HPDE6-E6E7 (cell line): ENCODE results near the gene RNF227.

Experiments used
- DNase-seq: peaks from one replicate; pipeline ENCODE4 v3.0.0; 2011; ENCODE audit warnings: missing footprints; ENCODE audit errors: extremely low spot score

RNF227 gene

DNA sequence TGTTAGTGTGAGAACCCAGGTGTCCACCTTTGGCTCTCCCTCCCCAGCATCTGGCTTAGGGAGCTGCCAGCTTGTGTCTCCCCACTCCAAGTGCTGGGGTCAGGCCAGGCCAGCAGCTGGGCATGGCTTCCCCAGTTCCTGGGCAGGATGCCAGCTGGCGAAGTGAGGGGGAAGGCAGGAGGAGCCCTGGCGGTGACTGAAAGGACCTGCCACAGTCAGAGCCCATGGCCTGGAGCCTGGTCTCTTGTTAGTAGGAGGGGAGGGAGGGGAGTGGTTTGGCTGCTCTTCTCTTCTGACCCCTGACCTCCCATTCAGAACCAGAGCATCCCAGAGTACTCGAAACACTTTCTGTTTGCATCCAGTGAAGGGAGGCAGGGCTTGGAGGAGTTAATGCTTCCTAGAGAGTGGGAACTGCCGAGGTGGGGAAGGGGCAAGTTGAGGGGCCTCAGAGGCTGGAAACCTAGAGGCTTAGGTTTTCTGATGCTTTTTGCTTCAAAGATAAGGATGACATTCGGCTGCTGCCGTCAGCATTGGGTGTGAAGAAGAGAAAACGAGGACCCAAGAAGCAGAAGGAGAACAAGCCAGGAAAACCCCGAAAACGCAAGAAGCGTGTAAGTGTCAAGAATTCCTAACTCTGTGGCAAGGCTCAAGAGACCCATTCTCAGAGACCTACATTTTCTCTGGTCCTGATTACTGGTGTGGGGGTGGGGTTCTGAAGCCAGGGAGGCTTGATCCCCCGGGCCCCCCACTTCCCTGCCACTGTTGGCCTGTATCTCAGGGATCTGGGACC lies 26.7 kb downstream of the RNF227 start:
- peak; percentile 69 for DNase-seq

DNA sequence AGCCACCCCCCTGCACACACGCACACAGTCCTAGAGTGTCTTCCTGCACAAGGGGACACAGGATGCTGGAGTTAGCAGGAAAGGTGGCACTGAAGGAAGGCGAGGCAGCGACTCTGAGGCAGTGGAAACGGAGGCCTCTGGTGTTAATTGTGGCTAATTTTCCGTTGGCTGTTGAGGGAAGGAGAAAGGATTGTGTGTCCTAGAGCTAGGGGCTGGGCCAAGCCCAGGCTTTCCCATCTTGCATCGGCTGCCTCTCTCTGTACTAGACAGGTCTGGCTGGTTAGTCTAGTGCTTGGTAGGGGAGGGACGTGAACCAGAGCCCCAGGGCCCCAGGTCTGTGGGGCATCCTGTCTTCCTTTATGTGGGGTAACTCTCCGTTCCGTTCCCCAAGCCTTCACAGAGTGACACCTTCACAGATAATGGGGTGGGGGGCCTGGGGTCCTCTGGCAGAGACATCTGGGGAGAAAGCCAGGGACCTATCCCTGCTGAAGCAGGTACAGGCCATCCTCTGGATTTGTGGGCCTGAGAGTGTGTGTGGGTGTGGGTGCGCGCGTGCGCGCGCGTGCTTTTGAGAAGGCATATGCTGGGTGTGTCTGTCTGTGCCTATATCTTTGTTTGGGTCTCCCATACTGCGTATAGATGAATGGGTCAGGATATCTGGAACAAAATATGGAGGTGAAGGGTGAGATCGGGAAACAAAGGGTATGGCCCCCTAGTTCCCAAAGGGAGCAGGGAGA lies 27.7 kb downstream of the RNF227 start, which contains the start of gene CHD3:
Gene CHD3, plus strand, starts transcription at position 606 of the 737 bp plus-strand sequence. CDS start 212 bp downstream, outside the sequence.
- peak; percentile 78 for DNase-seq

DNA sequence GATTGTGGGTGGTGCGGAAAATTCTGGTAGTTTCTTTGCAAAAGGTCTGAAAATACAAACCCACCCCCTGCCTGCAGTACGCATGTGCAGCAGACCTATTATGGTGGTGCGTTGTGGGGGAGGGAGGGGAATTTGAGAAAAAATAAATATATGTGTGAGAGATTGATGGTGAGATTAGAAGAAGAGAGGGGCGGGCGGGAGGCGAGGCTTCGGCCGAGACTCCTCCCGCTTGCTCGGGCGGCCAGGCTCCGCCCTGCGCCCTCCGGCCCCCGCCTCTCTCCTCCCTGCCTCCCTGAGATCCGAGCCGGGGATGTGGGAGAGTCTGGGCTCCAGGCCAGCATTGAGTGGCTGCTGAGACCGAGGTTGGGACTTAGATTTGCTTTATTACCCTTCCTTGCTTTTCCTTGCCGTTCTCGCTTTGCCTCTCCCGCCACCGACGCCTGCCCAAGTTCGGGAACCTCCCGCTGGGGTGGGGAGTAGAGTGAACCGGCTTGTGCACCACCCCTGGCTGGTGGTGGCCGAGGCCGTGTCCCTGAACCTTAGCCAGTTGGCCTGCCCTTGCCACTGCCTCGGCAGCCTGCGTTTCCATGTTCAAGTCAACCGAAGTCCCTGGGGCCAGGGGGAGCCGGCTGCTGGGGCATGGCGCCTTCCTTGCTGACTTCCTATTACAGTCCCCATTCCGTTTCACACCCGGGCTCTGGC lies 28.5 kb downstream of the RNF227 start:
- DNase-seq: peak; percentile 79

DNA sequence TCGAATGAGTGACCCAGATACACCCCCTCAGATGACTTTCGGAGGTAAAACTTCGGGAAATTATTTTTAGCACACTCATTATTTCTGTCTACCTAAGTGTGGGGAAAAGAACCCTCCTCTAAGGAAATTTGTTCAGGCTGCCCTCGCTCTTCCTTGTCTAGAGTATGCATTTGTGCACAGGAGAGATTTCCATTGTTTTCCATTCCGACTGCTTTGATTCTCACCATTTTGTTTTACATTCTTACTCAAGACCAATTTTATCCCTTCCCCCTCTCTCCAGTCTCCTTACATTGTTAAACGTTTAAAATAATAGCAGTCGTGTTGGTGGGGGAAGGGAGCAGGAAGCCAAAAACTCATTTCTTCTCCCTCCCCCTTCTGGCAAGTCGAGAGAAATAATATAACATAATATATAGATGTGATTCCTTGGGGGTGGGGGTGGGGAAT lies 29.0 kb downstream of the RNF227 start:
- no peak for DNase-seq

DNA sequence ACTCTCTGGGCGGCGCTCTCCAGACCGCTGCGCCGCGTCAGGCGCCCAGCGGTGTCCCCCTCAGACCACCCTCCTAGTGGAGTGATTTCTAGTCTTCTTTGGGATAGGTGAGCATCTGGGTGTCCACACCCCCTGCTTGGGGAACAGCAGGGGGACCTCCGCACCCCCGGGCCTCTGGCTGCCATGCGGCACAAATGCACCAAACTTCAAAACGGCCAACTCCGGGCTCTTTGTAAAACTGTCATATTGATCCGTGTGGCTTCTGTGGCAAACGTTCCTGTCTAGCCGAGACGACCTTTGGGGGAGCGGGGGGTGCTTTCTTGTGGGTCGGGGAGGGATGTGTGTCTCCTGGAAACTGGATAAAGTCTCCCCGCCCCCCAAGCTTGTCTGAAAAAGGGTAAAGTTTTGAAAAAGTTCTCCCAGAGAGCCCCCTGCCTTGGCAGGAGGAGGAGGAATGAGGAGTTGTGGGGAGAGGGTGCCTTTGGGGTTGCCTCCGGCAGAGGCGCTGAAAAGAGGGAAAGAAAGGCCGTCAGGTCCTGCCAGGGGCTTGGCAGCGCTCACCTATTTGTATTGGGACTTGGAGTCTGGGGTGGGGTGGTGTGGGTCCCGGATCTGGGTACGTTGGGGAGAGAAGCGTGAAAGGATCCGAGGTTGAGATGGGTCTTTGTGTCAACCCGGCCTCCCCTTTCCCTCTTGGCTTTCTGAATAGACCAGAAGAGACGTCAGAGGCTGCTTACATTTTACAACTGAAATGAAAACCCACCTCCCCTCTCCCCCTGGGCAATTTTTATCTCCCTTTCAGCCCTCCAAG lies 29.7 kb downstream of the RNF227 start:
- peak; percentile 20 for DNase-seq

DNA sequence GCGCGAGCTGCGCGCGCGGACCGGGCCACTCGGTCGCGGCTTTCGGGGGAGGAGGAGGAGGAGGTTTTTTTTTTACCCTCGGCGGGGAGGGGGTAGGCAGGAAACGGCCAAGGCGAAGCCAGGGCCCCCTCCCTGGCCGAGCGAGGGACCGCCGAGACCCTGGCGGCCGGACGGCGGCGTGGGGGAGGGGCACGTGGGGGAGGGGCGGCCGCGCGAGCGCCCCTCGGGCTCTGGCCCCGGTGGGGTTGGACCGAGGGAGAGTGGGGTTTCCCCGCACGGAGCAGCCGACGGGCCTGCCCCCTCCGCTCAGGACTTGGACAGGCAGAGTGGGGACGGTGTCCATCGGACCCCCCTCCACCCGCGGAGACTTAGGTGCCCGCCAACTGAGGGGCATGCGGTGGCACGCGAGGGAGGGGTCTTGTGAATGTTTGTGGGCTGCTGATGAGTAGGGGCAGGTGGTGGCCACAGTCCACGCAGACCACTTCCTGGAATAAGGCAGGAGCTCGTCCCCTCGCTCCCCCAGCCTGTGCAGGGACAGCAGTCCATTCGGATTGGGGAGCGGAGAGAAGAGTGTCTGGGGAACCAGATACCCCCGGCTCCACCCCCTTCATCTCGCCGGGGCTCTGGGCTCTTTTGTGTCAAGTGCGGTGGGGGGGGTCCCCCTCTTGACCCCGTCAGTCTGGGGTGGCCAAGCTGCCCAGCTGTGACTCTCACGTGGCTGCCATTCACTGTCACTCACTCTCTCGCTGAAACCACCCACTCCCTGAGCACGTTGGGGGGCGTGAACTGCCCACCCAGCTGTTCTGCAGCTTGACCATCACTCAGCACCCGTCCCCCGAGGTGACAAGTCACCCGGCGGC lies 30.5 kb downstream of the RNF227 start:
- DNase-seq: no peak

DNA sequence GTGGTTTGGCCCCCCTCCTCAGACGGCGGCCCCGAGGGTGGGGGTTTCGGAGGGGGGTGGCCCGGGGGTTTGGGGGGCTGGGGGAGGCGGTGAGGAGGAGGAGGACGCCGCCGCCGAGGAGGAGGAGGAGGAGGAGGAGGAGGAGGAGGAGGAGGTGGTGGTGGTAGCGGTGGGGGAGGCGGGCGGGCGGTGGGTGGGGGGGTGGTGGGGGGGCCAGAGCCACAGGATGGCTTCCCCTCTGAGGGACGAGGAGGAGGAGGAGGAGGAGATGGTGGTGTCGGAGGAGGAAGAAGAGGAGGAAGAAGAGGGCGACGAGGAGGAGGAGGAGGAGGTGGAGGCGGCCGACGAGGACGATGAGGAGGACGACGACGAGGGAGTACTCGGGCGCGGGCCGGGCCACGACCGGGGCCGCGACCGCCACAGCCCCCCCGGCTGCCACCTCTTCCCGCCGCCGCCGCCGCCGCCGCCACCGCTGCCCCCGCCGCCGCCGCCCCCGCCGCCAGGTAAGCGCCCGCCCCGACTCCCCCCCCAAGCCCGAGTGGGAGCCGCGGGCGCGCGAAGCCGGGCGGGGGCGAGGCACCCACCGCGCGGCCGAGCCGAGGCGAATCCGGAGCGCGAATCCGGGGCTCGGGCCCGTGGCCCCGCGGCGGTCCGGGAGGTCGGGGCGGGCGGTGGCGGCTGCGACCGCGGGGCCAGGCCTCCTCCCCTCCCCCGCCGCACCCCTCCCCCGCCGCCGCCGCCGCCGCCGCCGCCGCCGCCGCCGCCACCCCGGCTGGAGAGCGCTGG lies 31.3 kb downstream of the RNF227 start:
- no peak for DNase-seq

DNA sequence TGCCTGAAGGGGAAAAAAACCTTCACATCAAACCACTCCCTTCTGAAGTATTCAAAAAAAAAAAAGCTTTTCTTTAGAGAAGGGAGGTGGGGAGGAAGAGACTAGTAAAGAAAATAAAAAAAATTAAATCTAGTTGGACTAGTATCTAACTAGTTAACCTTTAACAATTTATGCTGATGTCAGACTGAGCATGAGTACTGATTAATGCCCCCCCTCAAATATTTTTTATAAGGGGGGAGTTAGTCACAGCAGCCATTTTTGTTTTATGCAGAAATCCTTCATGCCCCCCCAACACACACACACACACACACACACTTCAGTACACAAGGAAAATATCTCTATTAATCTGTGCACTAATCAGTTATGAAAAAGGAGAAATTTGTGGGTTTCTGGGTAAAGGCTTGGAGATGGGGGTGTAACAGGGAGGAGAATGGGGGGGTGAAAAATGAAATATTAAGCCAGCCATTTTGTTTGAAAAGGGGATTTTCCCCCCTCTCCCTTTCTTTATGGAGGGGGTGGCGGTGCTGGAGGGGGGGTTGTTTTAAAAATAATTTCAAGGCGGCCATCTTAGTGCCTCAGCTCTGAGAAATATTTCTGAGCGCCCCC lies 32.2 kb downstream of the RNF227 start:
- DNase-seq: no peak

DNA sequence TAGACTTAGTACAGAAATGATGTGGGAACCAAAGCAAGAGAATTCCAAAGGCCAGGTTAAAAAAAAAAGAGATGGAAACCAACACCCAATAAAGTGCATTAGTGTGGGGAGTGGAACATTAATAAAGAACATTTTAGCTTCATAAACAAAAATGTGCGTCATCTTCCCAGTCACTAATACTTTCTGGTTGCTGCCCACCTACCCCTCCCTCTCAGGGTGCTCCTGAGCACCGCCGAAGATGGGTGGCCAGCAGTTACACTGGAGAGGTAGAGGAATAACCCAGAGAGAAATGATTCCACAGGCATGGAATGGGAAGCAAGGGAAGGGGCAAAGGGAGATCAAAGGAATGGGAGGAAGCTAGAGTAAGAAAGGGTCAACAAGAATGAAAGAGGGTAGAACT lies 33.5 kb downstream of the RNF227 start:
- no peak for DNase-seq

DNA sequence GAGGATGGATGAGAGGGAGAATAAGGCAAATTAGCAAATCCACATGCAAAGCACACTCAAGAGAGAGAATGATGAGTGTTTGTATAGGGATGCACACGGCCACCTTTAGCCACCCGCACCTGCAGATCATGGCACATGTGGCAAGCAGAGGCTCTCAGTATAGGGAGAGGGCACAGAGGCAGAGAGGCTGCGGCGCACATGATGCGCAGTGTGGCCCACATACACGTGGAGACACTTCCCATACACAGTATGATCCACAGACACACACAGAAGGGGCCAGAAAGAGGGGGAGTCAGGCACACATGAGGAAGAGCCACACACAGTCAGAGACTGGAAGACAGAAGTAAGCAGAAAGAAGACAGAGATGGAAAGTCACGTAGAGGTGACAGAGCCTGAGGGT lies 34.0 kb downstream of the RNF227 start:
- no peak for DNase-seq

DNA sequence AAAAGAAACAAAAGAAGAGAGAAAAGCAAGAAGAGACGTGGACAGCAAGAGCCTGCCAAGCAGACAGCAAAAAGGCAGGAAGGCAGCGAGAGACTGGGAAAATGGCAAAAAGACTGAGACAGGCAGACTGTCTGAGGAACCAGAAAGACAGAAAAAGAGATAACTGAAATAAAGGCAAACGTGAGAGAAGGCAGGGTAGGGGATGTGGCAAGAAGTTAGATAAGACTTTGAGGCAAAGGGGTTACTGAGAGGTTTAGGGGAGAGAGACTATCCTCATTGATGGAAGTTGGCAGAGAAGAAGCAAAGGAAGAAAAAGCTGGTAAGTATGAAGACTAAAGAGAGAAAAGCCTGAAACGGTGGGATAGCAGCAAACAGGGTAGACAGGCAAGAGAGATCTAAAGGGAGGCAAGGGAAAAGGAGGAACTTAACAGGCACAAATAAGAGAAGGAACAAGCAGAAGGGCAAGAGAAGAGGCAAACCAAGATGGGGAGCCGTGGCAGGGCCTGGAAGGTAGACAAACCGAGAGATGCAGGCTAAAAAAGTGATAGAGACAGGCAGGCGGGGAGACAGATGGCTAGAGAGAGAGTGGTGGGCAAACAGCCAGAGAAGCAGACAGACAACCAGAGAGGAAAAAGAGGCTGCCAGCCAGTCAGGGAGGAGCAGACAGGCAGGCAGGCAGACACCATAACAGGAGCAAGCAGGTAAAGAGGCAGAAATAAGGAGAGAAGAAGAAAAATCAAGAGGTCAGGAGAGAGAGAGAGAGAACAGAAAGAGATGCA lies 34.6 kb downstream of the RNF227 start:
- no peak for DNase-seq

DNA sequence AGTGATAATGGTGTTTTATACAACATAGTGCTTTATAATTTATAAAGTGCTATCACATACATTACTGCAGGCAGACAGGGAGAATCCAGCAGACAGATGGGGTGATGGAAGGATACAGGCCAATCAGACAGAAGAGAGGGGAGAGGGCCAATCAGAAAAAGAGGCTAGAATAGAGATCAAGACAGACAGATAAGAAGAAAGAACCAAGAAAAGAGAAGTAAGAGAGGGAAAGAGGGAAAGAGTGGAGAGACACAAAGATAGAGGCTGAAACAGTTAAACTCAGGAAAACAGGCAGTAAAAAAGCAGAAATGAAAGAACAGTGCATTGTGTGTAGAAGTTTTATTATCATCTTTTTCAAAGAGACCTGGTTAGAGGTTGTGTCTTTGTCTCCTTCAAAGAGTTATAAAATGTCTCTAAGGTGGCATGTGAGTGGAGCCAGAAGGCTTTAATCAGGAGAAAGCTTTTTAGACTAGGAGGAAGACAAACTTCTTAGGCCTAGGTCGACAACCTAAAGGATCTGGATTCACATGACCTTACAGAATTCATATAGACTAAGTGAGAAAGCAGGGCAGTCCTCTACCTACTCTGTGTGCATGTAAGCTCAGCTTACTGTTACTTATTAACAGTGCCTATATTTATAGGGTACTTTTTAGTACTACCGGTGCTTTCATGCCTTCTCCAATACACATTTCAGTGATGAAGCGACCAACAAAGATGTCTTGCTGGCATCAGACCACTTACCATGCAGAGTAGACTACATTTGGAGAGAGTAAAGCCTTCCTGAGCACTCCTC lies 35.8 kb downstream of the RNF227 start:
- no peak for DNase-seq

DNA sequence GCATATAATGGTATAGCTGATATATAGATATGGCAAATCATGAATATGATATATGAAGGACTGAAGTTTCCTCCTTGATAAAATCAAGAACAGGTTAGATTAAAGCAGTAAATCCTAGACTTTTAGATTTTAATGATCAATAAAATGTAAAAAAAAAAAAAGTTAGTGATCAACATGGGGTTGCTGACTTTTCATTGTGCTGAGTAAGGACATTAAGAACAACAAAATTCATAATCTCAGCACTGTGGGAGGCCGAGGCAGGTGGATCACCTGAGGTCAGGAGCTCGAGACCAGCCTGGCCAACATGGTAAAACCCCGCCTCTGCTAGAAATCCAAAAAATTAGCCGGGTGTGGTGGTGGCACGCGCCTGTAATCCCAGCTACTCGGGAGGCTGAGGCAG lies 37.9 kb downstream of the RNF227 start:
- DNase-seq: no peak

DNA sequence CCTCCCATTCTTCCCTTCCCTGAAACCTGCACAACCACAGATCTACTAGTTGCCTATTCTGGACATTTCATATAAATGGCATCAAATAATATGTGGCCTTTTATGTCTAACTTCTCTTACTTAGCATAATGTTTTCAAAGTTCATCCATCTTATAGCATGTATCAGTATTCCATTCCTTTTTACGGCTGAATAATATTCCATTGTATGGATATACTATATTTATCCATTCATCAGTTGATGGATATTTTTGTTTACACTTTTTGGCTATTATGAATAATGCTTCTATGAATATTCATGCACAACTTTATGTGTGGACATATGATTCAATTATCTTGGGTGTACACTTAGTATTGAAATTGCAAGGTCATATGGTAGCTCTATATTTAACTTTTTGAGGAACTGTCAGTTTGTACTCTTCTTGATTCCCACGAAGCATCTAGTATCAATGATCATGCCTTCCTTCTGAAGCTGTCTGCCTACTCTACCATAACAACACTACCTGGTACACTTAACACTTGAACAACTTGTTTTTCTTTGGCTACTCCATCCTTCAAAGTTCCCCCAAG lies 40.2 kb downstream of the RNF227 start:
- no peak for DNase-seq

DNA sequence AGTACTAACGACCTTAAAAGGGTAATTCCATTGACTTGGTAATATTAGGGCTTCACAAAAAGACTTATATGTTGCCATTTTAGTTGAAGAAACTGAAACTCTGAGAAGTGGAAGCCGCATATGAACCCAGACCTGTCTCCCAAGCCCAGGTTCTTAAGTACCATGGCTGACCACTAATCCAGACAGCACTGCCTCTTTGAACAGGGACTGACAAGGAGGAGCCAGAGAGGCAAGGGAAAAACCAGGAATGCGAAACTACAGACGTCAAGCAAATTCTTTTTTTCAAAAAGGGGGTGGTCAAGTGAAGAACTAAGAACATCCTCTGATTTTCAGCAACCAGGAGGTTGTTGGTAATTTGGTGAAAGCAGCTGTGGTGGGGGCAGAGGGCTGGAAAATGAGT lies 43.0 kb downstream of the RNF227 start:
- DNase-seq: no peak

DNA sequence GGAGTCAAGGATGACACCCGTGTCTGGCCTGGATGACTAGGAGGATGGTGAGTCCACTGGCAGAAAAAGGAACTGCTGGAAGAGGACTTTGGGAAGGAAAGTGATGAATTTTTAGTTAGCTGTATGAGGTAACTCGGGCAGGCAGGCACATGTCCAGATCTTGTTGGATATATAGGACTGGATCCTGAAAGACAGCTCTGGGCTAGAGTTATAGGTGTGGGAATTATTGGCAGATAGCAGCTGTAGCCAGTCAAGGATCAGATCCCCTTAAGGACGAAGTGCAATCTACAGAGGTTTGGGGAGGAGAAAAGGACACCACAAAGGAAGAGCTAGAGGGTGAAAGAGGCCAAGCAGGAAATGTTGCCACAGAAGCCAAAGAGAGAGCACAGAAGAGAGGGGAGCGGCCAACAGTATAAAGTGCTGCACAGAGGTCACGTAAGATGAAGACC lies 48.2 kb downstream of the RNF227 start:
- DNase-seq: peak; percentile 64

DNA sequence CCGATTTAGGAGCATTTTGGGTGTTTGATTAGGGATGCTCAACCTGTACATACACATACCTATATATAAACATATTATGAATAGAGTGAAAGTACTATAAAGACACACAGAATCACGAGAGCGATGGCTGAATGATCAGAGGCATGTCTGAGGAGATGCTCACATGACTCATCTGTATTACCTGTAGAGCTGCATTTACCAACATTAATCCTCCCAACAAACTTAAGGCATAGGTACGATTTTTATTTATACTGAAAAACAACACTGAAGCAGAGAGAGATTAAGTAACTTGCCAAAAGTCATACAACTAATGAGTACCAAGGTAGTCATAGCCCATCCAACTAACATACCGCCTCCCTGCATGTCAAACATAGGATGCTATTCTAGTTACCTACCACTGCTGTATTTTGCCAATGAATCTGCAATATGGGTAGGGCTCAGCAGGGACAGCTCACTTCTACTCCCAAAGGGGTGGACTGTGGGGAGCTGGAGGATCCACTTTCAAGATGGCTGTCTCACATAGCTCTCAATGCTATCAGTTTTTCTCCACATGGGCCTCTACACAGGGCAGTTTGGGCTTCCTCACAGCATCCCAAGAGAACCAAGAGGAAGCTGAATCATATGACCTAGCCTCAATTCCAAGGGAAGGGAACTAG lies 51.0 kb downstream of the RNF227 start:
- no peak for DNase-seq
